GM23338 (cell line): ENCODE data around the gene PALLD. TPM values are rescaled to one million over a fixed set of nuclear protein-coding genes. Genes with fewer than 3 reads are reported as not detected.
A peak's percentile ranks its signal among the peaks of the same experiment; 100 is the strongest.

Source experiments
- ATAC-seq: fragments of 200-7000 bp; cut with Tn5 transposase; 3 replicates; pipeline ENCODE4 v1.9.1; 2020
- DNase-seq: peaks from one replicate; pipeline ENCODE4 v3.0.0-alpha.2; 2015; ENCODE audit warnings: low spot score
- H2AFZ ChIP-seq: fragments of 200-600 bp; sonication (generic); 2 replicates; pipeline ENCODE4 v1.8.0; 2016; ENCODE audit warnings: antibody characterized with exemption, mild to moderate bottlenecking, moderate library complexity
- H3F3A ChIP-seq: fragments of 200-600 bp; sonication (generic); replicated peaks from 2 replicates; pipeline ENCODE4 v1.8.0; 2017; ENCODE audit warnings: antibody characterized with exemption, mixed run types, low read depth
- H3K27ac ChIP-seq: fragments of 200-600 bp; sonication (generic); 2 replicates; pipeline ENCODE4 v1.6.1; 2016; ENCODE audit warnings: low read depth
- H3K27me3 ChIP-seq: fragments of 200-600 bp; sonication (generic); 2 replicates; pipeline ENCODE4 v1.8.0; 2016; ENCODE audit warnings: mild to moderate bottlenecking, mixed run types, moderate library complexity; ENCODE audit not compliant: insufficient read depth
- H3K36me3 ChIP-seq: fragments of 200-600 bp; sonication (generic); 2 replicates; pipeline ENCODE4 v1.8.0; 2016; ENCODE audit warnings: mild to moderate bottlenecking; ENCODE audit not compliant: insufficient read depth
- H3K4me1 ChIP-seq: fragments of 200-600 bp; sonication (generic); 2 replicates; pipeline ENCODE4 v1.8.0; 2016; ENCODE audit warnings: mild to moderate bottlenecking, moderate library complexity; ENCODE audit not compliant: insufficient read depth
- H3K4me2 ChIP-seq: fragments of 200-600 bp; sonication (generic); 2 replicates; pipeline ENCODE4 v1.7.1; 2017; ENCODE audit warnings: mixed run types
- H3K4me3 ChIP-seq: fragments of 200-600 bp; sonication (generic); 2 replicates; pipeline ENCODE4 v1.6.1; 2016; ENCODE audit warnings: mixed run types
- H3K79me2 ChIP-seq: fragments of 200-600 bp; sonication (generic); replicated peaks from 2 replicates; pipeline ENCODE4 v1.8.0; 2017; ENCODE audit warnings: mild to moderate bottlenecking; ENCODE audit not compliant: insufficient read depth
- H3K9me2 ChIP-seq: fragments of 200-600 bp; sonication (generic); 2 replicates; pipeline ENCODE4 v1.8.0; 2017; ENCODE audit not compliant: insufficient read depth
- H4K20me1 ChIP-seq: fragments of 200-600 bp; sonication (generic); replicated peaks from 2 replicates; pipeline ENCODE4 v1.8.0; 2017; ENCODE audit warnings: mild to moderate bottlenecking; ENCODE audit not compliant: insufficient read depth
- H3K27ac Mint-ChIP-seq: 2 replicates; pipeline ENCODE4 v1.8.0; 2020; ENCODE audit warnings: inconsistent platforms, mild to moderate bottlenecking, moderate library complexity, mixed read lengths
- H3K27me3 Mint-ChIP-seq: 3 replicates; pipeline ENCODE4 v1.8.0; 2022; ENCODE audit warnings: low read depth, mild to moderate bottlenecking, moderate library complexity, mixed read lengths, inconsistent platforms; ENCODE audit not compliant: insufficient read depth, poor library complexity
- H3K36me3 Mint-ChIP-seq: 3 replicates; pipeline ENCODE4 v1.8.0; 2021; ENCODE audit warnings: low read depth, mild to moderate bottlenecking, inconsistent platforms, moderate library complexity, mixed read lengths
- H3K4me1 Mint-ChIP-seq: 3 replicates; pipeline ENCODE4 v1.8.0; 2020; ENCODE audit warnings: mild to moderate bottlenecking, inconsistent platforms, mixed read lengths
- H3K4me3 Mint-ChIP-seq: 3 replicates; pipeline ENCODE4 v1.8.0; 2021; ENCODE audit warnings: moderate library complexity, mild to moderate bottlenecking, inconsistent platforms, mixed read lengths
- H3K9me3 Mint-ChIP-seq: 3 replicates; pipeline ENCODE4 v1.8.0; 2020; ENCODE audit warnings: moderate library complexity, mild to moderate bottlenecking, inconsistent platforms, mixed read lengths
- CREB1 ChIP-seq: fragments of 250-450 bp; sonication (Bioruptor Pico); IDR thresholded peaks from 2 replicates; pipeline ENCODE4 v1.5.0; 2020; ENCODE audit warnings: low read depth, mild to moderate bottlenecking, moderate library complexity
- CTCF ChIP-seq, 2 experiments: fragments of 200-600 bp in 1 of 2; sonication (generic) in 1 of 2; conservative IDR thresholded peaks; 2 replicates each; pipeline versions ENCODE4 v1.5.1 to v1.6.1; 2016 to 2017; ENCODE audit warnings: antibody characterized with exemption in 2 of 2, low read depth in 2 of 2, mild to moderate bottlenecking in 2 of 2, moderate library complexity in 1 of 2
- ETS1 ChIP-seq: IDR thresholded peaks from 2 replicates; pipeline ENCODE4 v1.6.1; 2016; ENCODE audit warnings: antibody characterized with exemption
- EZH2 ChIP-seq: fragments of 200-600 bp; sonication (generic); IDR thresholded peaks from one replicate; pipeline ENCODE4 v1.8.0; 2017; ENCODE audit warnings: antibody characterized with exemption, mild to moderate bottlenecking, low read depth; ENCODE audit not compliant: unreplicated experiment
- EZH2phosphoT487 ChIP-seq: fragments of 200-600 bp; sonication (generic); IDR thresholded peaks from one replicate; pipeline ENCODE4 v1.8.1; 2018; ENCODE audit warnings: antibody characterized with exemption; ENCODE audit not compliant: unreplicated experiment
- NANOG ChIP-seq: IDR thresholded peaks from 2 replicates; pipeline ENCODE4 v1.6.1; 2016; ENCODE audit warnings: antibody characterized with exemption, borderline replicate concordance
- POLR2AphosphoS5 ChIP-seq: IDR thresholded peaks from 2 replicates; pipeline ENCODE4 v1.6.1; 2016; ENCODE audit warnings: antibody characterized with exemption, low read depth
- STAT1 ChIP-seq: IDR thresholded peaks from one replicate; pipeline ENCODE4 v1.6.1; 2016; ENCODE audit warnings: antibody characterized with exemption; ENCODE audit not compliant: unreplicated experiment
- ZNF114 ChIP-seq: fragments of 250-450 bp; sonication (Bioruptor Pico); IDR thresholded peaks from 2 replicates; pipeline ENCODE4 v1.5.0; 2020; ENCODE audit warnings: mild to moderate bottlenecking, moderate library complexity
- ZNF331 ChIP-seq: fragments of 250-450 bp; sonication (Bioruptor Pico); IDR thresholded peaks from 2 replicates; pipeline ENCODE4 v1.5.0; 2020; ENCODE audit warnings: low read depth, mild to moderate bottlenecking, moderate library complexity
- polyA plus RNA-seq: library from polyadenylated mRNA; unstranded; fragments of >200 nt; fragmentation: Nextera tagmentation; extraction: Ambion mirVana; gene quantifications from 2 replicates; pipeline ENCODE4 v1.2.1, GENCODE V29; 2016
- total RNA-seq: library from RNA; depleted of rRNA; stranded (reverse); fragments of >200 nt; shearing (Covaris generic); gene quantifications from 2 replicates; pipeline ENCODE4 v1.2.3, GENCODE V29; 2014
- TF ChIP-seq, protein P1 (sequence below): fragments of 250-450 bp; sonication (Bioruptor Pico); IDR thresholded peaks from 2 replicates; pipeline ENCODE4 v1.5.0; 2020; ENCODE audit warnings: mild to moderate bottlenecking, moderate library complexity
- TF ChIP-seq, protein P2 (sequence below): IDR thresholded peaks from one replicate; pipeline ENCODE4 v1.6.1; 2018; ENCODE audit warnings: antibody characterized with exemption; ENCODE audit not compliant: unreplicated experiment

Gene PALLD
- total and polyA plus RNA-seq, 2 experiments from 2014 or later, result 13.1 to 30.2 TPM

GRCh38 chr4:168830777-168831512 lies 334.1 kb downstream of the PALLD start:
- peaks cover 10% of the 10 kb centered on the region for H3K27me3 Mint-ChIP-seq
- 0 out of 2 replicates have a peak, but pooled peaks cover under 1% of the 10 kb centered on the region for H3K4me1 ChIP-seq
- H3K4me3 Mint-ChIP-seq, result peak overlapping the region; percentile 97
- 0 out of 2 replicates have a peak, but pooled peaks cover 5% of the 10 kb centered on the region for H3F3A ChIP-seq
- H2AFZ ChIP-seq, result peak overlapping the region; percentile 99; the same call in 1 of the 2 replicates
- H4K20me1 ChIP-seq, result peaks cover 5% of the 10 kb centered on the region; the same call in 1 of the 2 replicates
- H3K79me2 ChIP-seq, result peaks cover 14% of the 10 kb centered on the region
- H3K36me3 ChIP-seq, result no peaks in the 10 kb centered on the region
- ATAC-seq (no peak; the same call in 2 of the 3 replicates), DNase-seq (no peak)
- no peak overlapping the region for H3K27ac Mint-ChIP-seq
- H3K9me2 ChIP-seq, result no peaks in the 10 kb centered on the region
- no peak overlapping the region for H3K27ac ChIP-seq
- peak overlapping the region; percentile 97 for H3K4me2 ChIP-seq
- TF ChIP-seq CREB1 (CRISPR knock-in tag) (no peak), ZNF114 (CRISPR knock-in tag) (no peak), ETS1 (no peak), POLR2AphosphoS5 (no peak), EZH2phosphoT487 (no peak), NANOG (no peak), STAT1 (no peak), CTCF (conservative IDR thresholded peaks at IDR 0.05; ENCODE audit: low read depth in 2 of 2) (no peak), EZH2 (no peak), ZNF331 (no peak)
- TF ChIP-seq, protein P1, sequence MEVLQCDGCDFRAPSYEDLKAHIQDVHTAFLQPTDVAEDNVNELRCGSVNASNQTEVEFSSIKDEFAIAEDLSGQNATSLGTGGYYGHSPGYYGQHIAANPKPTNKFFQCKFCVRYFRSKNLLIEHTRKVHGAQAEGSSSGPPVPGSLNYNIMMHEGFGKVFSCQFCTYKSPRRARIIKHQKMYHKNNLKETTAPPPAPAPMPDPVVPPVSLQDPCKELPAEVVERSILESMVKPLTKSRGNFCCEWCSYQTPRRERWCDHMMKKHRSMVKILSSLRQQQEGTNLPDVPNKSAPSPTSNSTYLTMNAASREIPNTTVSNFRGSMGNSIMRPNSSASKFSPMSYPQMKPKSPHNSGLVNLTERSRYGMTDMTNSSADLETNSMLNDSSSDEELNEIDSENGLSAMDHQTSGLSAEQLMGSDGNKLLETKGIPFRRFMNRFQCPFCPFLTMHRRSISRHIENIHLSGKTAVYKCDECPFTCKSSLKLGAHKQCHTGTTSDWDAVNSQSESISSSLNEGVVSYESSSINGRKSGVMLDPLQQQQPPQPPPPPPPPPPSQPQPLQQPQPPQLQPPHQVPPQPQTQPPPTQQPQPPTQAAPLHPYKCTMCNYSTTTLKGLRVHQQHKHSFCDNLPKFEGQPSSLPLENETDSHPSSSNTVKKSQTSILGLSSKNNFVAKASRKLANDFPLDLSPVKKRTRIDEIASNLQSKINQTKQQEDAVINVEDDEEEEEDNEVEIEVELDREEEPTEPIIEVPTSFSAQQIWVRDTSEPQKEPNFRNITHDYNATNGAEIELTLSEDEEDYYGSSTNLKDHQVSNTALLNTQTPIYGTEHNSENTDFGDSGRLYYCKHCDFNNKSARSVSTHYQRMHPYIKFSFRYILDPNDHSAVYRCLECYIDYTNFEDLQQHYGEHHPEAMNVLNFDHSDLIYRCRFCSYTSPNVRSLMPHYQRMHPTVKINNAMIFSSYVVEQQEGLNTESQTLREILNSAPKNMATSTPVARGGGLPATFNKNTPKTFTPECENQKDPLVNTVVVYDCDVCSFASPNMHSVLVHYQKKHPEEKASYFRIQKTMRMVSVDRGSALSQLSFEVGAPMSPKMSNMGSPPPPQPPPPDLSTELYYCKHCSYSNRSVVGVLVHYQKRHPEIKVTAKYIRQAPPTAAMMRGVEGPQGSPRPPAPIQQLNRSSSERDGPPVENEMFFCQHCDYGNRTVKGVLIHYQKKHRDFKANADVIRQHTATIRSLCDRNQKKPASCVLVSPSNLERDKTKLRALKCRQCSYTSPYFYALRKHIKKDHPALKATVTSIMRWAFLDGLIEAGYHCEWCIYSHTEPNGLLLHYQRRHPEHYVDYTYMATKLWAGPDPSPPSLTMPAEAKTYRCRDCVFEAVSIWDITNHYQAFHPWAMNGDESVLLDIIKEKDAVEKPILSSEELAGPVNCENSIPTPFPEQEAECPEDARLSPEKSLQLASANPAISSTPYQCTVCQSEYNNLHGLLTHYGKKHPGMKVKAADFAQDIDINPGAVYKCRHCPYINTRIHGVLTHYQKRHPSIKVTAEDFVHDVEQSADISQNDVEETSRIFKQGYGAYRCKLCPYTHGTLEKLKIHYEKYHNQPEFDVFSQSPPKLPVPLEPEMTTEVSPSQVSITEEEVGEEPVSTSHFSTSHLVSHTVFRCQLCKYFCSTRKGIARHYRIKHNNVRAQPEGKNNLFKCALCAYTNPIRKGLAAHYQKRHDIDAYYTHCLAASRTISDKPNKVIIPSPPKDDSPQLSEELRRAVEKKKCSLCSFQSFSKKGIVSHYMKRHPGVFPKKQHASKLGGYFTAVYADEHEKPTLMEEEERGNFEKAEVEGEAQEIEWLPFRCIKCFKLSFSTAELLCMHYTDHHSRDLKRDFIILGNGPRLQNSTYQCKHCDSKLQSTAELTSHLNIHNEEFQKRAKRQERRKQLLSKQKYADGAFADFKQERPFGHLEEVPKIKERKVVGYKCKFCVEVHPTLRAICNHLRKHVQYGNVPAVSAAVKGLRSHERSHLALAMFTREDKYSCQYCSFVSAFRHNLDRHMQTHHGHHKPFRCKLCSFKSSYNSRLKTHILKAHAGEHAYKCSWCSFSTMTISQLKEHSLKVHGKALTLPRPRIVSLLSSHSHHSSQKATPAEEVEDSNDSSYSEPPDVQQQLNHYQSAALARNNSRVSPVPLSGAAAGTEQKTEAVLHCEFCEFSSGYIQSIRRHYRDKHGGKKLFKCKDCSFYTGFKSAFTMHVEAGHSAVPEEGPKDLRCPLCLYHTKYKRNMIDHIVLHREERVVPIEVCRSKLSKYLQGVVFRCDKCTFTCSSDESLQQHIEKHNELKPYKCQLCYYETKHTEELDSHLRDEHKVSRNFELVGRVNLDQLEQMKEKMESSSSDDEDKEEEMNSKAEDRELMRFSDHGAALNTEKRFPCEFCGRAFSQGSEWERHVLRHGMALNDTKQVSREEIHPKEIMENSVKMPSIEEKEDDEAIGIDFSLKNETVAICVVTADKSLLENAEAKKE (CRISPR knock-in tag), result no peak
- TF ChIP-seq, protein P2, sequence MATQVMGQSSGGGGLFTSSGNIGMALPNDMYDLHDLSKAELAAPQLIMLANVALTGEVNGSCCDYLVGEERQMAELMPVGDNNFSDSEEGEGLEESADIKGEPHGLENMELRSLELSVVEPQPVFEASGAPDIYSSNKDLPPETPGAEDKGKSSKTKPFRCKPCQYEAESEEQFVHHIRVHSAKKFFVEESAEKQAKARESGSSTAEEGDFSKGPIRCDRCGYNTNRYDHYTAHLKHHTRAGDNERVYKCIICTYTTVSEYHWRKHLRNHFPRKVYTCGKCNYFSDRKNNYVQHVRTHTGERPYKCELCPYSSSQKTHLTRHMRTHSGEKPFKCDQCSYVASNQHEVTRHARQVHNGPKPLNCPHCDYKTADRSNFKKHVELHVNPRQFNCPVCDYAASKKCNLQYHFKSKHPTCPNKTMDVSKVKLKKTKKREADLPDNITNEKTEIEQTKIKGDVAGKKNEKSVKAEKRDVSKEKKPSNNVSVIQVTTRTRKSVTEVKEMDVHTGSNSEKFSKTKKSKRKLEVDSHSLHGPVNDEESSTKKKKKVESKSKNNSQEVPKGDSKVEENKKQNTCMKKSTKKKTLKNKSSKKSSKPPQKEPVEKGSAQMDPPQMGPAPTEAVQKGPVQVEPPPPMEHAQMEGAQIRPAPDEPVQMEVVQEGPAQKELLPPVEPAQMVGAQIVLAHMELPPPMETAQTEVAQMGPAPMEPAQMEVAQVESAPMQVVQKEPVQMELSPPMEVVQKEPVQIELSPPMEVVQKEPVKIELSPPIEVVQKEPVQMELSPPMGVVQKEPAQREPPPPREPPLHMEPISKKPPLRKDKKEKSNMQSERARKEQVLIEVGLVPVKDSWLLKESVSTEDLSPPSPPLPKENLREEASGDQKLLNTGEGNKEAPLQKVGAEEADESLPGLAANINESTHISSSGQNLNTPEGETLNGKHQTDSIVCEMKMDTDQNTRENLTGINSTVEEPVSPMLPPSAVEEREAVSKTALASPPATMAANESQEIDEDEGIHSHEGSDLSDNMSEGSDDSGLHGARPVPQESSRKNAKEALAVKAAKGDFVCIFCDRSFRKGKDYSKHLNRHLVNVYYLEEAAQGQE, result no peak
- H3K4me3 ChIP-seq, result peak overlapping the region; percentile 92
- no peaks in the 10 kb centered on the region for H3K36me3 Mint-ChIP-seq
- H3K27me3 ChIP-seq, result peaks cover 28% of the 10 kb centered on the region
- peaks cover 28% of the 10 kb centered on the region for H3K4me1 Mint-ChIP-seq
- no peaks in the 10 kb centered on the region for H3K9me3 Mint-ChIP-seq
